GM19324 (cell line): ENCODE measurements around the gene C3orf20.

ENCODE experiments used
- ATAC-seq: cut with Tn5 transposase; IDR thresholded peaks from one replicate; pipeline ENCODE4 v1.9.1; 2021; ENCODE audit warnings: mild to moderate bottlenecking, moderate library complexity; ENCODE audit not compliant: unreplicated experiment, low FRiP score

Gene C3orf20

DNA sequence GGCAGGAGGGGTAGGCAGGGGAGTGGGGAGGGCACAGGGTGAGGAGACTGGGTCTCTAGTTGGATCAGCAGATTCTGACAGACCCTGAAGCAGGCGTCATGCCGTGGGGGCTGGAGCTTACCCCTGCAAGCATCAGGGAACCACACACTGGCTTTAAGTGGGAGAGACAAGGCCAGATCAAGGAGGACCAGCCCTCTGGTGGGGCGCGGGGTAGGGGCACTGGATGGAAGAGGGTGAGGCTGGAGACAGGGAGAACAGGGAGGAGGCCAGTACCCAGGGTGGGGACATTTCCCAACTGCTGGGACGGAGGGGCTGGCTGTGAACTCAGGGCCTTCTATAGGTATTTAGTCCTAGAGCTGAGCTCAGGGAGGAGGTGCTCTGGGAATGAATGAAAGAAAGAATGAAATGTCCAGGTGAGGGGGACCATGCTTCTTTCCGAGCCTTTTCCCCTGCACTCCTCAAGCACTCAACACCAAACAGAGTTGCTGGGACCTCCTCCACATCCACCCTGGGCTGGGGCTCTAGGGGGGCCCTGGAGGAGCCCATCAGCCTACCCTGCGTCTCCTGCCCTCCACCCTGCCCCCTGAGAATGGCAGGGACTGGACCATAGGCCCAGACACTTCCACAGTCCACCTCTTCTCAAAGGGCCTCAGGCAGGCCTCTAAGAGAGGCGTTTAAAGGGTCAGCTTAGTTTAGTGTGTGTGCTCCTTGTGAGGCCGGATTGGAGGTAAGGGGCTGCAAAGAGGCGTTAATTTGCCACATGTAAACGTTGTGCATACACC, 94.8 kb downstream of the C3orf20 start:
- no peak for ATAC-seq

DNA sequence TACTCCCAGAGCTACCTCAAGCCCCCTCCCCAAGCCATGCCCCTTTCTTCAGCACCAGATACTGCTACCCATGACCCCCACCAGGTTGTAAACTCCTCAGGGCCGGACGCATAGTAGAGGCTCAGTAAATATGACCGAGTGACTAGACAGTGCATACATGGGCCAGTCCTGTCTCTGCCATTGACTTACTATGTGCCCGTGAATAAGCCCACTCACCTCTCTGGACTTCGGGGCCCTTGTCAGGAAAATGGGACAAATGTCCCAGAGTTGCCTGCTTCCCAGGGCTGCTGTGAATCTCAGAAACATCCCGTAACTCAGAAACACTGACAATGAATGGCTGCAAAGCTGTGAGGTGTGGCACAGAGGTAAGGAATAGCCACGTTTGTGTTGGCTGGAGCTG, 95.7 kb downstream of the C3orf20 start:
- no peak for ATAC-seq

DNA sequence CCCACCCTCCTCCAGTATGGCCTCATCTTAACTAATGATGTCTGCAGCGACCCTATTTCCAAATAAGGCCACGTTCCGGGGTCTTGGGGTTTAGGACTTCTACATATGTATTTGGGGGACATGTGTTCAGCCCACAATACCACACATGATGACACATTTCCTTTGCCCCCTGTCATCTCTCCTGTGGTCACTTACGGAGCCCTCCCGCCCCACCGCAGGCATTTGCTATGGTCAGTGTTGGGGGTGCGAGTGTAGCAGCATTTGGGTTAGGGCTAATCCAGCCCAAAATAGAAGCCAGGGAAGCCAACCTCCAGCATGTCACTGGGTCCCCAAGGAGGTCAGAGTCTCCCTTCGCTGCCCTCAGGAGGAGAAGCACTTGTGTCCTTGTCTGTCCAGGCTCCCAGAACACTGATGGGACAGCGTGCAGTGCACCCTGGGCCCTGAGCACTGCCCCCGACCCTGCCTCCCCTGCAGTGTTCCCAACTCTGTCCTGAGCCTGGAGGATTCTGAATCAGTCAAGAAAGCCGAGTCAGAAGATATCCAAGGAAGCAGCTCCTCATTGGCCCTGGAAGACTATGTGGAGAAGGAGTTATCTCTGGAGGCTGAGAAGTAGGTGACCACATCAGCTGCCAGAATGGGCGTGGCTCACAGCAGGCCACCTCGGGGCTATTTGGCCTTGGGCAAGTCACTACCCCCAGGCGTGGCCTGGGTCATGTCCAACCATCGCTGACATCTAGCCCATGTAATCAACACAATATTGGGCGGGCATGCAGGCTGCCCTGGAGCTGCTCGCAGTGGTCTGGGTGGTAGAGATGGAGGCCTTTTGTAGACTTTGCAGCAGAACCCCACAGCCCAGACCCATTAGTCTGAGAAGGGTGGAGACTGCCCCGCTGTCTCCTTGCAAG, 96.9 kb downstream of the C3orf20 start:
- no peak for ATAC-seq

DNA sequence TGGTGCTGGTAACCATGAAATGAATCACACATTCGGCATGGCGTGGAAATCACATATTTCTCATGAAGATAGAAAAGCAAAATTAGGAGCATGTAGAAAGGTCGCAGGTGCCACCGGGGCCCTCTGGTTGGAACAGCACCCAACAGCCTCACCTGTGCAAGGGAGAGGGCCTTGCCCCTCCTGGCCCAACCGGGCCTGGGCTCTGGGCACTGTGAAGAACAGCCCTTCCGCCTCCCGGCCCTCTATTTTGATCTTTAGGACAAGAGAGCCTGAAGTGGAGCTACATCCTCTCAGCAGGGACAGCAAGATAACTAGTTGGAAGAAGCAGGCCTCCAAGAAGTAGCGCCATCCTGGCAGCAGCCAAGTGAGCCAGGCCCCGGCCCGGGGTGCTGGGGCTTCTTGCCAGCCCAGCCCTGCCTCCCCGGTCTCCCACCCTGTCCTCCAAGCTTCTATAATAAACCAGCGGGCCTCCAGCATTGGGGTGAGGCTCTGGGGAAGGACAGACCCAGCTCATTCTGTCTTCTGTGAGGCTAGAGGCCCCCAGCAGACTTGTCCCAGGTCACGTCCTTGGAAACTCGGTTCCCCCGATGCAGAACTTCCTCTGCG, 97.7 kb downstream of the C3orf20 start:
- ATAC-seq, result no peak

DNA sequence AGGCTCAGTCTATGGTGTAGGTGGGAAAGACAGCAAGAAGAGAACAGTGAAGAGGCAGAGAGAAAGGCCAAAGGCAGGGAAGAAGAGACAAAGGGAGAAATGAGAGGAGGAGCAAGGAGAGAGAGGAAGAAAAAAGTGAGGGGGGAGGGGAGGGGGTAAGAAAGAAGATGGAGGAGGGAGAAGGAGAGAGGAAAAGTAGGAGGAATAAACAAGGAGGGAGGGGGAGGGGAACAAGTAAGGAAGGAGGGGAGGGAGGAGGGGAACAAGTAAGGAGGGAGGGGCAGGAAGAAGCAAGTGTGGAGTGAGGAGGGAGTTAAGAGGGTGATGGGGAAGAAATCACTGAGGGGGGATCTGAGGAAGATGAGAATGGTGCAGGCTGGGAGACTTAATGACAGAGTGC, 98.3 kb downstream of the C3orf20 start:
- ATAC-seq, result no peak

DNA sequence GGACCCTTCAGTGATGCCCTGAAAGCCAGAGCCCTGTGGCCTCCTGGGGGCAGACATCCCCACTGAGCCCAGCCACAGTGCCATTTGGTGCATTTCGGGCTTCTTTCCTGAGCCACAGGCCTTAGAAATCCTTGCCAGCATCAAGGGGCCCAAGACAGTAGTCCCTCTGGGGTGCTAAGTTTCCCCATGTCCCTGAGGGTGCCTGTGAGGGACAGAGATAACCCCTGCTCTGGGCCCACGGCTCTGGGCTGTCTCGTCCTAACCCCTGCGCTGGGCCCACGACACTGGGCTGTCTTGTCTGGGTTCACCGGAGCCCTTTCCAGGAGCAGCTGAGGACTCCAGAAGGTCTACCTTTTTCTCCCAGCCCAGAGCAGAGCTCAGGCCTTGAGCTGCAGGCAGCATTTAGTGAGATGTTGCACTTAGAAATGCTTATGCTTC, 98.8 kb downstream of the C3orf20 start:
- no peak for ATAC-seq

DNA sequence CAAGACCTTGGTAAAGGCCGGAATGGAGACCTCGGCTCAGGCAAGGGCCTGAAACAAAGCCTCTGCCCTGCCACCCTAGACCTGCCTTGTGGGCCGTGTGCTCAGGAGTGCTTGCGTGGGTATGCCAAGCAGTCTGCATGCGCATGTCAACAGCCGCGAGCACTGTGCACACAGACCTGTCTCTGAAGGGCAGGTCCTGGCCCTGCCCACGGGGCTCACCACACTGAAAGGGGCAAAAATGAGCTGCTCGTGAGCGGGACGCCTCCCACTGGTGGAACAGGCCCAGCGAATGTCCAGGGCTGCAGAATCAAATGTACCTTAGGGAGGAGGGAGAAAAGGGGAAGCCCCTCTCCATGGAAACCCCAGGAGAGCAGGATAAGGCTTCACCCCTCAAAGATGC, 99.5 kb downstream of the C3orf20 start:
- ATAC-seq, result no peak

DNA sequence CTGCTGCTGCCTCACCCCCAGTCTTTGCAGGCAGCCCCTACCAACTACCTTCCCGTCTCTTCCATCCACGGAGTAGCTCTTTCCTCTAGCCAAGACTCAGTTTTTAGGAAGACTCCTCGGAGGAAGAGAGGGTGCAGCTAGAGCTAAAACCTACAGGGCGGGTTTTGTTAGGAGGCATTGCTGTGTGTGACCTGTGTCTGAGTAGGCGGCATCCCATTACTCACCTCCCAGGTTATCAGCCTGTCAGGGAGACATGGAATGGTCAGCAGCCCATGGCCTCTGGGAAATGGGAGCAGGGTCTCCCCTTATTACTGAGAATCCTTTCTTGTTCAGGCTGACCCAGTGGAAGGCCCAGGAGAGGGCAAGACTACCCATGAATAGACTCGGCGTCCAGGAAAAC, 100.1 kb downstream of the C3orf20 start:
- no peak for ATAC-seq

DNA sequence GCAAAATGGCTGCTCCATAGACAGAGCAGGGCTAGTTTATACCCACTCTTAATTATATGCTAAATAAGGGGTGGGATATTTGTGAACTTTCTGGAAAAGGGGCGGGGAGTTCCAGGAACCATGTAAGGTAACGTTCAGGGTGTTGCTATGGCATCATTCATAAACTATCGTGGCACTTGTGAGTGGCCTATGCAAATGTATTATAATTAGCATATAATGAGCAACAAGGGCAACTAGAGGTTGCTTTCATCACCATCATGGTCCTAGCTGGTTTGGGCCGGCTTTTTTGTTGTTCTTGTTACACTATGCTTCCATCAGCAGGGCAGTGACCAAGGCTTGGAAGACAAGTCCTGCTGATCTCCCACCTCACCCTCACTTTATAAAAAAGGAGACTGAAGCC, 100.6 kb downstream of the C3orf20 start:
- no peak for ATAC-seq

DNA sequence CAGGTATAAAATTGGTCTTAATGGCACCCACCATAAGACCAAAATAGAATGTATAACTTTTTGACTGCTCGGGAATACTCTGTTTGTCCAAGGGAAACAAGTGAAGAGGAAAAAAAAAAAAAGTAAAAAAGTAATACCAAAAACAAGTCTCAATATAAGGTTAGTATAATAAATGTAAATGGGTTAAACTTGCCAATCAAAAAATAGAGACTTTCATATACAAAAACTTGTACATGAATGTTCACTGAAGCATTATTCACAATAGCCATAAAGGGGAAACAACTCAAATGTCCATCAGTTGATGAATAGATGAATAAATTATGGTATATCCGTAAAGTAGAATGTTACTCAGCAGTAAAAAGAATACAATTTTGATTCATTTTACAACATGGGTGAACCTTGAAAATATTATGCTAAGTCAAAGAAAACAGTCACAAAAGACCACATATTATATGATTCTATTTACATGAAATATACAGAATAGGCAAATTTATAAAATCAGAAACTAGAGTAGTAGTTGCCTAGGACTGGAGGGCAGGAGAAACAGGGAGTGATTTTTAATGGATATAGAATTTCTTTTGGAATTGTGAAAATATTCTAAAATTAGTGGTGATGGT, 104.2 kb downstream of the C3orf20 start:
- ATAC-seq, result no peak

DNA sequence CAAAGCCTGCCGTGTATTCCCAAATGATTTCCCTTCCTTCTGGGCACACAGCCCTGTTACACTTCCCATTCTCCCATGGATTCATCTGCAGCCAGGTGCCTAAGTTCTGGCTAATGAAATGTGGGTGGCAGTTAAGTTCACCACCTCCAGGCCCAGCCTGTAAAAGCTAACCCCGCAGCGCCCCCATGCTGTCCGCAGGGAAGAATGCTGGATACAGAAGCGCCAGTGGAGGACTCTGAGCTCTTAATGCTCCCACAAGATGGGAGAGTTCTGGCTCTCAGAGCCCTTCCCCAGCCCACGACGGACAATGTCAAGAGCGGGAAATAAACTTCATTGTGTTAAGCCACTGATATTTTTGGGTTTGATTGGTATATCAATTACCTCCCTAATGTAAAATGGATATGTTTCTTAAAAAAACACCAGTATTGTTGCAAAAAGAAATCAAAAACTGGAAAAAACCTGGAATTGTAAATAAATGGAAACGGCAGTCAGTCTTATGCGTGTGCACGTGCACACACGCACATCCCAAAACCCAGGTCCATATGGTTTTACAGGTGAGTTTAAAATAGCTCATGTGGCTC, 106.1 kb downstream of the C3orf20 start:
- peak; percentile 60 for ATAC-seq

DNA sequence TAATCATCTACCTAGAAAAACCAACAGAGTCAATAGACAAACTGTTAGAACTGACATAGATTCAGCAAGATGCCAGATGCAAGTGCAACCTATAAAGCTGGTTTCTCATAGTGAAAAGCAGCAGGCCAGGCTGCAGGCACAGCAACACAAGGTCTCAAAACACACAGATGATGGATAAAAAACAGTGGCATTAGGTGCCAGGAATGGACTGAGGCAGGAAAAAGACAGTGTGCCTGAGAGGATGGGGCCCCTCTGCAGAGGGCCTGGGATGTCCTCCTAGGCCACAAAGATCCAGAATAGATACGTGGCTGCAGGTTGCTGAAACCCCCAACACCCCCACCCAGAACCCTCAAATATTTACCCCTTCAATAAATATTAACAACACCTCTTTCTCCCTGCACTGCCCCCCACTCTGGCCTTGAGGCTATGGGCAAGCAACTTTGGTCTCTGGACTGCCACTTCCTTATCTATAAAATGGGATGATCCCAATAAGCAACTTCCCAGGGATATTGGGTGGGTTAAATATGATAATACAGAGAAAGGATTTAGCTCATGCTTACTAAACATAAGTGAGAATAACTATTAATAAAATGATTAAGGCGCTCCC, 108.6 kb downstream of the C3orf20 start:
- ATAC-seq, result no peak

DNA sequence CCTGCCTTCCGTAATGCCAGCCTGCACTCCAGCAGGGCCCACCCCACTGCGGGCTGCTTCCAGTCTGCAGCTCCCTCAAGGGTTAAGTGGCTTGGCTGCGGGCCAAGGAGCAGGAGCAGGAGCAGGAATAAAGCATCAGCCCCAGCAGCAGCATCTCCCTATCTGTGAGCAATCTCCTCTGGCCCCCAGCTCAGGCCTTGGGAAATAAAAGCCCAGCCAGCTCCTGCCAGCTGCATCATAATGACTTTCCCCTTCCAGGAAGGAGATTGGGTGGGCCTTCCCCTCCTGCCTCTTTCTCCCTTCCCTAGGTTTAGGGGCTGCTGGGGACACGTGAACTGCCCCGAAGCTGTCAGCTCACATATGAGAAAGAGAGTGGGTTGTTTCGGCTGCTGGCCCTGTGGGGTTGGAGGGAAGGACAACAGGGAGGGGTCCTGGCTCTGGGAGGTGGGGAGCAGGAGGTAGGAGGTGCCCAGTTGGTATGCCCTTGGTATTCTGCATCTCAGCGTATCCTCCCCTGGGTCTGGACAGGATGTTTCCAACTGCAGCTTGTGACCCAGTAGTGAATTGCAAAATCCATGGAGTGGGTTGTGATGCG, 109.2 kb downstream of the C3orf20 start:
- ATAC-seq, result no peak

DNA sequence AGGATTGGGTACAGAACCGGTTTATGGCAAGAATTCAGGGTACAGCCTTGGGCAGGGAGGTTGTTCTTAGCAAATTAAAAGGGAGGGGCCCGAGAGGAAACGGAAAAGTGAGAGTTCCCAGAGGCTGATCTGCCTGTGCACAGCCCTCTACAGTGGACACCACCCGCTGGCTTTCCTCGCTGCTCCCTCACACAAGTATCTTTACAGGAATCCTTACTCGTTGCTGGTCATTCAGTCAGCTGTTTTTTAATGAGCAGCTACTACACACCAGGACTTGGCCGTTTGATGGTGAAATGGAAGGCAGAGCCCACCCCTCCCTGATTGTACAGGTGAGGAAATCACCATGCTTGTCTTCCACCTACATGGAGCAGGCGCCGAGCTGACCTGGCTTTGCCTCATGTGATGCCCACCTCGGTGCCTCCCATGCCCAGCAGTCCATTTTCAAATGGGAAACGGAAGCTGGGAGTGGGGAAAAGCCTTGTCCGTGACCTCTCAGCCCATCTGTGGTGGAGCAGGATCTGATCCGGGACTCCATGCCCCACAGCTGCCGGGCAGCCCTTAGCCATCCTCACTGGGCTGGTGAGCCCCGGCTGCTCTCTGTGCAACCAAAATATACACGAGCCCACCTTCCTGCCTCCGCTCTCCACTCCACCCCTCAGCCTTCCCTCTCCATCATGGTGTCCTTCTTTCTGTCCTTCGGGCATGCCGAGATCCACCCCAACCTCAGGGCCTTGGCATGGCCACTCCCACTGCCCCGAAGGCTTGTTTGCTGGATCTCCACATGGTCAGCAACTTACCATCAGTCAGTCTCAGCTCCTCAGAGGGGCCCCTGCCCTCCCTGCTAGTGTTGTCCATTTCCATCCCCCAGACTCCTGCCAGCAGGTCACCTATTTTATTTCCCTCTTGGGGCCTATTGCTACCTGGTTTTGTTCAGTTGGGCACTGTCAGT, 110.5 kb downstream of the C3orf20 start:
- ATAC-seq, result no peak

DNA sequence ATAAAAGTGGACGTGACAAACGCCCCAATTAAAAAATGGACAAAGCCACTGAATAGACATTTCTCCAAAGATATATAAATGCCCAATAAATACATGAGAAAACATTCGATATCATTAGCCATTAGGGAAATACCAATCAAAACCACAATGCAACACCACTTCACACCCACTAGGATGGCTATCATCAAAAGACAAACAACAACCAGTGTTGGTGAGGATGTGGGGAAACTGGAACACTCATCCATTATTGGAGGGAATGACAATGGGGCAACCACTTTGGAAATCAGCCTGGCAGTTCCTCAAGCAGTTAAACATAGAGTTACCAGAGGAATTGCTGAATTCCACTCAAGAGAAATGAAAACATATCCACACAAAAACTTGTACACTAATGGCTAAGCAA, 111.4 kb downstream of the C3orf20 start:
- no peak for ATAC-seq

DNA sequence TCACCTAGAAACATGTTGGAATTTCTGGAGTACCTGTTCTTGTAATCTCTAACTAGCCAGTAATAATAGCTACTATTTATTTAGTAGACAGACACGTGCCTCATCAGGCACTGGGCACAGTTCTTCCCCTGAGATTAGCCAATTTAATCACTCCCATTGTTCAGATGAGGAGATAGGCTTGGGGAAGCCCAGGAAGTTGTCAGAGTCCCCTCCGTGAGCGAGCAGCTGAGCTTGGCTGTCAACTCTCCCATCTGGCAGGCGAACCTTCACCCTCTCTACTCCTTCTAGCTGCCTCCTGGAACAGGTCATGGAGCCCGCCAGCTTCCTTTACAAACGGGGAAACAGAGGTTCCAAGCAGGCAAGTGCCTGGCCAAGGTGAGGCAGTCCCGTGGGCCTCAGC, 112.7 kb downstream of the C3orf20 start:
- no peak for ATAC-seq

DNA sequence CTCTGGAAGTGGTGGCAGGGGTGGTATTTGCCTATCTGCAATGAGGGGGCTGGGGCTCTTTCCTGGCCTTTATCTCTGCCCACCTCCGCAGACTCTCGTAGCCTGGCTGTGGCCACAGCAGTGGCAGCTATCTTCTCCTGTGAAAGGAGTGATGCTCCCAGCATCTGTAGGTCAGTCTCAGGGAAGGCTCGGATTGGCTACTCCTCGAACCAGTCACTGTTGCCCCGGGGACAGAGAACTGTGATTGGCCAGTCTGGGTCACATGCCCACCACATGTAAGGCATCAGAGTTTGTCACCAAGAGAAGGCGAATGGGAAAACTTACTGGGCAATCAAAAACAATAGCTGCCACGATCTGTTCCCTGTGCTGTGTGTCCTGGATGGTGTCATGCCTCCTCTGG, 113.7 kb downstream of the C3orf20 start:
- no peak for ATAC-seq

DNA sequence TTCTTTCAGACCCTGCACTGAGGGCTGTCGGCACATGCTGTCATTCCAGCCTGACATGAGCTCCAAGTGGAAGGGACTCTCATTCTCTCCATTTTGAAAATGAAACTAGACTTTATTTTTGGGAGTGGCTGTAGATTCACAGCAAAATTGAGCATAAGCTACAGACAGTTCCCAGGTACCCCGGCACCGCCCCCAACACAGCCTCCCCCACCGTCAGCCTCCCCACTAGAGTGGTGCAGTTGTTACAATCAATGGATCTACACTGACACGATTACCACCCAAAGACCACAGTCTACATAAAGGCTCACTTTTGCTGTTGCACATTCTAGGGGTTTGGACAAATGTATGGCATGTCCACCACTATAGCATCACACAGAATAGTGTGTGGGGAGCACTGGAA, 114.3 kb downstream of the C3orf20 start:
- no peak for ATAC-seq
